HL-60 (cell line): ENCODE measurements around the gene PHPT1.
"Not testable (repeated sequence)": the region's sequence is repeated elsewhere in the genome, so short reads cannot be mapped to it uniquely, and the experiment has no call there.

Experiments
- DNase-seq, 2 experiments: peaks; one replicate each; pipeline ENCODE4 v3.0.0-alpha.2; 2010 to 2020; ENCODE audit warnings: low read depth in 1 of 2, low spot score in 1 of 2
- H3K27ac ChIP-seq: fragments of 250-450 bp; sonication (Bioruptor Pico); replicated peaks from 2 replicates; pipeline ENCODE4 v1.5.1; 2020; ENCODE audit warnings: mild to moderate bottlenecking, moderate library complexity
- H3K27me3 ChIP-seq: fragments of 250-450 bp; sonication (Bioruptor Pico); 2 replicates; pipeline ENCODE4 v1.5.1; 2021; ENCODE audit warnings: mild to moderate bottlenecking, moderate library complexity; ENCODE audit not compliant: insufficient read depth, poor library complexity, severe bottlenecking
- H3K4me3 ChIP-seq: replicated peaks from 2 replicates; pipeline ENCODE4 v1.5.1; 2011; ENCODE audit warnings: mild to moderate bottlenecking, control low read depth, low read length; ENCODE audit not compliant: insufficient read depth
- CTCF ChIP-seq: IDR thresholded peaks from one replicate; pipeline ENCODE4 v1.5.1; 2011; ENCODE audit warnings: low read length, control low read depth, inconsistent platforms; ENCODE audit not compliant: insufficient read depth
- GABPA ChIP-seq: IDR thresholded peaks from 2 replicates; pipeline ENCODE4 v1.6.1; 2012; ENCODE audit warnings: low read depth
- POLR2AphosphoS5 ChIP-seq: IDR thresholded peaks from 2 replicates; pipeline ENCODE4 v1.6.1; 2012; ENCODE audit warnings: low read depth
- REST ChIP-seq: IDR thresholded peaks from 2 replicates; pipeline ENCODE4 v1.6.1; 2012; ENCODE audit warnings: low read depth; ENCODE audit not compliant: insufficient replicate concordance
- SPI1 ChIP-seq: IDR thresholded peaks from 2 replicates; pipeline ENCODE4 v1.6.1; 2012; ENCODE audit warnings: low read depth, mild to moderate bottlenecking, borderline replicate concordance

PHPT1 gene

GRCh38 chr9:136803009-136803550, 46.1 kb upstream of the PHPT1 start:
- not testable (repeated sequence) for H3K27ac ChIP-seq, H3K4me3 ChIP-seq, DNase-seq
- H3K27me3 ChIP-seq: peaks cover 16% of the 10 kb centered on the region

GRCh38 chr9:136803551-136804508, 45.4 kb upstream of the PHPT1 start:
- no peak for DNase-seq
- no peak overlapping the region for H3K4me3 ChIP-seq
- TF ChIP-seq CTCF (no peak), POLR2AphosphoS5 (no peak), REST (no peak), SPI1 (no peak), GABPA (no peak)
- H3K27me3 ChIP-seq: peaks cover 12% of the 10 kb centered on the region
- H3K27ac ChIP-seq: no peak overlapping the region

GRCh38 chr9:136804509-136805206, 44.6 kb upstream of the PHPT1 start:
- no peak for DNase-seq
- no peak for TF ChIP-seq REST
- TF ChIP-seq SPI1: no peak
- TF ChIP-seq GABPA: no peak
- H3K27ac ChIP-seq: no peak overlapping the region
- peaks cover 5% of the 10 kb centered on the region for H3K27me3 ChIP-seq
- H3K4me3 ChIP-seq: no peak overlapping the region

- TF ChIP-seq REST (no peak), SPI1 (no peak), CTCF (no peak), POLR2AphosphoS5 (no peak), GABPA (no peak)
- H3K27me3 ChIP-seq: peaks cover 5% of the 10 kb centered on the region
- H3K27ac ChIP-seq: no peak overlapping the region
- DNase-seq: no peak
- H3K4me3 ChIP-seq: no peak overlapping the region
These were observed 43.9 kb upstream of the PHPT1 start for GRCh38 chr9:136805207-136805740.
